ENCODE measurements around the gene TRA2B.
"Not testable (repeated sequence)": the region's sequence is repeated elsewhere in the genome, so short reads cannot be mapped to it uniquely, and the experiment has no call there.

Gene TRA2B

DNA sequence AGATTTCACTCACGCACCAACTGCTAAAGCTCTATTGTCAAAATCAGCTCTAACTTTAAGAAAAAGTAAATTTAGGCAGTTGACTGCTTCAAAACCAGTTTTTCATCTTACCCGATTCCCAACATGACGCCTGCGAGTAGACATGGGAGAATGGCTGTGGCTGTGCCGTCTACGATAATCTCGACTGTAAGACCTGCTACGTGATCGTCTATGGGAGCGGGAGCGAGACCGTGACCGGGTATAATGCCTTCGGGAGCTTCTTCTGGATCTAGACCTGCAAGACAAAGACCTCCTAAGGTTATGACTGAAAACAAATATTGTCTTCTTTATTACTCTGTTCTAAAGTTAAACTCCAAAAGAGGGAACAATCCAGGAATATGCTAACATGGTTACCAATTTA is 12.5 kb downstream of the TRA2B start:
- no peak for DNase-seq

DNA sequence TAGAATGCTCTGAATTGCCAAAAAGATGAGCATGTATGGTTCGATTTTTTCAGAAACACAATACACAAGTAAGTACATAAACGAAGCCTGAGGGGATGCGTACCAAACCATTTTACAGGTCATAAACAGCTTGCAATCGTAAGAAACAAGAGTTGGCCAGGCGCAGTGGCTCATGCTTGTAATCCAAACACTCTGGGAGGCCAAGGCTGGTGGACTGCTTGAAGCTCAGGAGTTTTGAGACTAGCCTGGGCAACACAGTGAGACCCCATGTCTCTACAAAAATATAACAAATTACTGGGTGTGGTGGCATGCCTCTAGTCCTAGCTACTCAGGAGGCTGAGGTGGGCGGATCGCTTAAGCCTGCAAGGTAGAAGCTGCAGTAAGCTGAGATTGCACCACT is 13.4 kb downstream of the TRA2B start:
- no peak for DNase-seq

DNA sequence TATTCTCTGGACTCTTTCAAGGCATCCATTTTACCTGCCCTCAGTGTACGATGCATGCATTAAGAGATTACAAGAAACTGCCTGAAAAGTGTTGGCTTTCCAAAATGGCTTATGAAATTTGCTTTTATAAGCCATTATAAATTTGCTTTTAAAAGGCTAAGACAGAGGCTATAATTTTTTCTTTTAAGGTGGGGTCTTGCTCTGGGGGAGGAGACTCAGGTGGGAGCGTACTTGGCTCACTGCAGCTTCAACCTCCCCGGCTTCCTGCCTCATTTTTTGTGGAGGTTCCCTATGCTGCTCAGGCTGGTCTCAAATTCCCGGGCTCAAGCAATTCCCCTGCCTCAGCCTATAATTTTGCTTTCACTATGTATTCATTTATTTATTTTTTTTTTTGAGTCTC is 17.6 kb downstream of the TRA2B start:
- no peak for DNase-seq

DNA sequence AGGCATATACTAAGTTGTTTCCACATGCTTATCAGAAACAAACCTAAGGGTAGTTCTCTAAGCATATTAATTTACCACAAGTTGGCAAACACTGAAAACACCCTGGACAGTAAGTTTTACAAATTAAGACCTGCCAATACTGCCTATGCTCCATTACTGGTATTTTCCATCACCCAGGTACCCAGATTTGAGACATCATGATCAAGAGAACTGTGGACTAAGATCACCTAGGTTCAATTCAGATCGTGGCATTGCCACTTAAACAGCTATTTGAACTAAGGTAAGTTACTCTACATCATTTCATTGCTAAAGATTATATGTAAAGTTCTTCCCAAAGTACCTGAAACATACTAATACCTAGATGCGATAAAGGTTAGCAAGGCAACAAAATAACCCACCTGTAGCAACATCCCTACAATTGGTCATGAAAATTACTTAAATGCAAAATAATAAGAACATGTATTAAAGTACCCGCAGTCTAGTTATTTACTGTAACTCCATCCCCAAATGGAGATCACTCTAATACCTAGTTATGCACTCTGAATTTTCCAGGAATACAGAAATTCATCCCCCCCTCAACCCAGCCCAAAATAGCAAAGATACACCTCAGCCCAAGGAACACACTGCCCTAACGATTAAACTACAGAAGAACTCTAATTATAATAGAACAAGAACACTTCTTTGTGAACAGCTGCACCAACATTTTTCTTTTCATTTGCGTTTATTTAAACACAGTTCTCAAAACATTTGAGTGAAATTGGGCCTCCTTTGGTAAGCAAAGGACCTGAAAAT is 21.6 kb downstream of the TRA2B start:
- DNase-seq: no peak

DNA sequence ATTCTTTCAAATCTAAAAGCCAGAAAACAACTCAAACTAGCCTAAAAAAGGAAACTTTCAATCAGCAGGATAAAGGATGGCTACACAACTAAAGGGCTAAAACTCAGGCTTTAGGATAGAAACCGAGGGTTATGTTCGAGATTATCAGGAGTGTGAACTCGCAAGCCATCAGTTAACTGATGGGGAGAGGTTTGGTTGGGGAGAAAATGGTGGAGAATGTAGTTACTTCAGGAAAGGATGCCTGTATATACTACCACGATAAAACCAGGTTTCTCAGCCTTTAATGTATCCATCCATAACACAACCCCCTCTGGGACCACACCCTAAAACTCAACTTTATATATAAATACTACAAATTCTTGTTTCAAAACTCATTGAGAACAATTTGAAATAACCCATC is 22.2 kb downstream of the TRA2B start:
- no peak for DNase-seq

DNA sequence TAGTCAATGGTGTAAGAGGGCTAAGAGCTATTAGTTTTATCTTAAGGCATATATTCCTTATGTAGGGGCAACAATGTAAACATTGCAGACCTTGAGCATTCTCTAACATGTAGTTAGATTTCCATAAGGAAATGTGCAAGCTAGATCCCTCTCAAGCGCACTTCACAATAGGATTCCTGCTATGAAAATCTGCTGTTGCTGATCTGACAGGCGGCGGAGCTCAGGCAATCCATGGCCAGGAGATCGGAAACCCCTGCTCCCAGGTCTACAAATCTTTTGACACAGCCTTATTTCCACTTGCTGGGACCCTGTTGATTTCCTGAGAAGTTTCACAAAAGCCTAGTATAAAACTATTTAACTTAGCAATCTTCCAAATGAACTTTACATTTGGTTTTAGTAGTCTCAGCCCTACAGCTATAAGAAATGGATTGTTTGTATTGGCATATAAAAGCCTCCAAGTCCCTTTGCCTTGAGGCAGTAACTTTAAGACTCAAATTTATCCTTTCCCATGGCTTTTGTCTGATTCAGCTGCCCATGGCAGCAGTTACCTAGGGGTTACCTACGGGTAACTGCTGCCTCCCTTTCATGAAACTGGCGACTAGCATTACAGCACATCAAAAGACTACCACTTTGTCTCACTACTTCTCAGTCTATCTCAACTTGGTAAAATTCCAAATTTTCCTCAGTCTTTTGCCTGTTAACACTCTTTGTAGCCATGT is 22.7 kb downstream of the TRA2B start:
- DNase-seq: no peak

DNA sequence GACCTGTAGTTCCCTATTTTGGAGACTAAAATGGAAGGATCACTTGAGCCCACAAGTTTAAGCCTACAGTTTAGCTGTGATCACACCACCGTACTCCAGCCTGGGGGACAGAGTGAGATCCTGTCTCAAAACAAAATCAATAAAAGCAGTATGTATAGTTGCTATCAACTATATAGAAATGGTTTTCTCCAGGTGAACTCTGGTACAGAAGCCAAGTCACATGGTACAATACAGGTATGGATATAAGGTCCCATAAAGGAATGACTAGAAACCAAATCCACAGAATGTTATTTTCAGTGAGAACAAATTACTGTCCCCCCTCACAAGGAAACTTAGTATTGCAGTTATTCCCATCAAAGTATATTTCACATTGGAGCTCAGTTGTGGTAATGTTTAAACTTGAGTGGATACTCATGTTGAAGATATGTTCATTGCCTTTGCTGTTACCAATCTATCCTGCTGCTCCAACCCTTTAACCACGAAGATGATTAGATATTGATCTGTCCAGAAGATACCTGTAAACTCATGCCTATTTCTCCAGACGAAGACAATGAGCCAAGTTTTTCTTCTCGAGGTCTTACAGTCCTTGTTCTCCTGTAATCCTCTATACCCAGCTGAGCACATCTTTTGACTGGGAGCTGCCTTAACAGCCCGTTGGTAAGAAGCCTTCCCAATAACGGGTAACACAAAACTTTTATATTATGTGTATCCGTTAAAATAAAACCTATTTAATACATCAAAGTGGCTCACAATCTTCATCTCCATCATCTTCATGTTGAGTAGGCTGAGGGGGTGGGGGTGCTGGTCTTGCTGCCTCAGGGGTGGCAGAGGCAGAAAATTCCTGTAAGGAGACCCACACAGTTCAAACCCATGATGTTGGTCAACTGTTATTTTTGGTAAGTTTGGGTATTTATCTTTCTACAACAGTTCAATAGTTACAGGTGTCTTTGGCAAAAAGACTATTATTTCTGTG is 24.6 kb downstream of the TRA2B start:
- DNase-seq: no peak

DNA sequence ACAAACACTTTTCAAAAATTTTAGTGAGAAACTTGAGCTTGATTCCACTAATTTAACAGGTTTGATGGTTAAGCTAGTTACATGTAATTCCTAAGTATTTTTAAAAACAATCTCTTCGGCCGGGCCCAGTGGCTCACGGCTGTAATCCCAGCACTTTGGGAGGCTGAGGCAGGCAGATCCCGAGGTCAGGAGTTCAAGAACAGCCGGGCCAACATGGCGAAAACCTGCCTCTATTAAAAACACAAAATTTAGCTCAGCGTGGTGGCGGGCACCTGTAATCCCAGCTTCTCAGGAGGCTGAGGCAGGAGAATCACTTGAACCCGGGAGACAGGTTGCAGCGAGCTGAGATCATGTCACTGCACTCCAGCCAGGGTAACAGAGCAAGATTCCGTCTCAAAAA is 25.3 kb downstream of the TRA2B start:
- no peak for DNase-seq

DNA sequence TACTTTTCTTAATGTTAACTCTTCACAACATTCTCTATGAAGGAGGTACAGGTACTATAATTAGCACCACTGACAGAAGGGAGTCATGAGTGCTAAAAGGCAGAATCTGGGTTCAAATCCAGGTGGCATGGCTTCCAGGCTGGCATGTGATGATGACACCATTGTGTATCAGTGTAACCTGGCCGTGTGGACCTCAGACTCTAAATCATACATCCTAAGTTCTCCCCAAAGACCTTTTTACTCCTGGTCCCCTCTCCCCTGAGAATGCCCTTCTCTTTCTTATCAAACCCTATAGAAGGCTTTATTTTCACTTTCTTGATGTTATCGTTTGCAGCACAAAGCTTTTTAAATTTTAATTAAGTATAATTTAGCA is 26.8 kb downstream of the TRA2B start:
- DNase-seq: not testable (repeated sequence)

DNA sequence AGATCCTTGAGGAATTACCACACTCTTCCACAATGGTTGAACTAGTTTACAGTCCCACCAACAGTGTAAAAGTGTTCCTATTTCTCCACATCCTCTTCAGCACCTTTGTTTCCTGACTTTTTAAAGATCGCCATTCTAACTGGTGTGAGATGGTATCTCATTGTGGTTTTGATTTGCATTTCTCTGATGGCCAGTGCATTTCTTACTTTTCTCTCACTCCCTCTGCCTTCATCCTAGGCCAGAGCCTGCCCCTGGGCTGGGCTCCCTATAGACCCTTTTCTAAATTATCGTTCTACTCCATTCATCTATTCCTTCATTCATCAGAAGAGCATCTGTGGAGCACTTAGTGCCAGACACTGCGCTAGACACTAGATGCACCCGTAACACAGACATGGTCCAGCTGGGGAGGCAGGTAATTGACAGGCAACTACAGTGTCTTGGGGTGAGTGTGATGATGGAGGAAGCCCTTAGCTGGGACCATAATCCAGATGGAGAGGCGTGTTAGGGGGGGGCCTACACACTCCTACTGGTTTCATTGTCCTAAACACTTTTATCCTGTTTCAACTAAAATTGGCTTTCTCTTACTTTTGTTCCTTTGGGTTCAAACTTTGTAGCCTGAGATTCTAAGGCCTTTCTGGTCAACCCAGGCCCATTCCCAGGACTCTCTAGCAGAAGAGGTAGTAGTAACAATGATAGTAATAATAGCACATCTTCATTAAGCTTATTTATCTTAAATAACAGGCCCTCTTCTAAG is 27.3 kb downstream of the TRA2B start:
- DNase-seq: not testable (repeated sequence)

DNA sequence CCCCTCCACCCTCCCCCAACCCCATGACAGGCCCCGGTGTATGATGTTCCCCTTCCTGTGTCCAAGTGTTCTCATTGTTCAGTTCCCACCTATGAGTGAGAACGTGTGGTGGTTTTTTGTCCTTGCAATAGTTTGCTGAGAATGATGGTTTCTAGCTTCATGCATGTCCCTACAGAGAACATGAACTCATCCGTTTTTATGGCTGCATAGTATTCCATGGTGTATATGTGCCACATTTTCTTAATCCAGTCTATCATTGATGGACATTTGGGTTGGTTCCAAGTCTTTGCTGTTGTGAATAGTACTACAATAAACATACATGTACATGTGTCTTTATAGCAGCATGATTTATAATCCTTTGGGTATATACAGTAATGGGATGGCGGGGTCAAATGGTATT is 27.9 kb downstream of the TRA2B start:
- DNase-seq: not testable (repeated sequence)

DNA sequence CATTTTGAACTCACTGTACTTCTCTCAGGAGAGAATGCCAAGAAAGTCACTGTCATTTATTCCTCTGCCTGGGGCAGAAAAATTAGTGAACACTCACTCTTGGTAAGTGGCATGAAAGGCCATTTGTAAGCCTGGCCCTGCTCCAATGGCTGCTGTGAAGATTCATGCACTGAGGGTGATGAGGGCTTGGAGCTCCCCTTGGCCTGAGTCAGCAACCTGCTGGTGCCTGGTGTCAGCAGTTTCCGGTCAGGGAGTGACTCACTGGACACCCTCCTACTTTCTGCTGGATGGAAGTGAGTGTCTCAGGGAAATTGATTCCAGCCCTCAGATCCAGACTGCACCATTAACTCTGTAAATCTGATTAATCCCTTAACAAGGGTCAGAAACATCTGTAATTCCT is 37.6 kb downstream of the TRA2B start:
- DNase-seq: no peak

DNA sequence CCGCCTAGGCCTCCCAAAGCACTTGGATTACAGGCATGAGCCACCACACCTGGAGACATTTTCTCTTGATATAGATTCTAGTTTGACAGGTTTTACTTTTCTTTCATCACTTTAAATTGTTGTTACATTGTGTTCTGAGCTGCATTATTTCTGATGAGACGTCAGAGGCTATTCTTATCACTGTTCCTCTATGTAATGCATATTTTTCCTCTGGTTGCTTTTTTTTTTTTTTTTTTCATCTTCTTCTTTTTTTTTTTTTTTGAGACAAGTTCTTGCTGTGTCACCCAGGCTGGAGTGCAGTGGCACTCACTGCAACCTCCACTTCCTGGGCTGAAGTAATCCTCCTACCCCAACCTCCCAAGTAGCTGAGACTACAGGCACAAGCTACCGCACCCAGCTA is 41.2 kb downstream of the TRA2B start:
- no peak for DNase-seq

DNA sequence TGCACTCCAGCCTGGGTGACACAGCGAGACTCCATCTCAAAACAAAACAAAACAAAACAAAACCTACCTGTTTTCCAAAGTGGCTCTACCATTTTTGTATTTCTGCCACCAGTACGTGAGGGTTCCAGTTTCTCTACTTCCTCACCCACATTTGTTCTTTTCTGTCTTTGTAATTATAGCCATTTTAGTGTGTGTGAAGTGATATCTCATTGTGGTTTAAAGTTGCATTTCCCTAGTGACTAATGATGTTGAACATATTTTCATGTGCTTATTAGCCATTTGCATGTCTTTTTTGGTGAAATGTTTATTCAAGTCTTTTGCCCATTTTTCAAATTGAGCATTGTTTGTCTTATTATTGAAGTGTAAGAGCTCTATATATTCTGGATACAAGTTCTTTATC is 50.7 kb downstream of the TRA2B start:
- DNase-seq: no peak

DNA sequence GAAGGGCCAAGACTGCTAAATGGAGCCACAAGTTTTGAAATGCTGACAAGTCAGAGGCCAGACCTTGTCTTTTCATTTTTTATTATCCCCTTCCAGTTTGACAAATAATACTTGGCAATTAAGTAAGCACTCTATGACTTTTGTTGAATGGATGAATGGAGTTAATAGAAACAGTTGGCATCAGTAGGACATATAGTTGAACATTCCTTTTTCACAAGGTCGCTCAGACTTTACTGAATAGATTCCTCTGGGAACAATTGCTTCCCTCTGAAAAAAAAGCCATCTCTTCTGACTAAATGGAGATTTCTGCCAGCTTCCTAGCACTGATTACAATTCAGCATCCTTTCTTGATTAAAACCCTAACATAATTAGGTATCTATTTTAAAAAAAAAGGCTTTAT is 53.2 kb downstream of the TRA2B start:
- DNase-seq: no peak

DNA sequence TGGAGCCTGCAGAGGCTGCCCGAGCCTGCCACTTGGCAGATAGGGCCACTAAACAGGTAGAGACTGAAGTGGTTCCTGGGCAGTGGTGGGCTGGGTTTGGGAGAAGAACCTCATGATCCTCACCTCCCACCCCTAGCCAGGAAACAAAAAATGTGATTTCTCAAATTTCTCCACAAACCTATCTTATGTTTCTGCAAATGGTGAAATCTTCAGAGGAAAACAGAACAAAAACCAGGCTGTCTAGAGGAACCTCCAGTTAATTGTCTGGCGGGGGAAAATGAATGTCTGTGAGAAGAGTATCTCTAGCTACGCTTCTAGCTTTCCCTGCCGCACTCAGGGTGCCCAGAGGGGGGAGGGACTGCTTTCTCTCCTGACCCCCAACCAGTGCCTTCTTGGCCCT is 55.9 kb downstream of the TRA2B start:
- DNase-seq: no peak

DNA sequence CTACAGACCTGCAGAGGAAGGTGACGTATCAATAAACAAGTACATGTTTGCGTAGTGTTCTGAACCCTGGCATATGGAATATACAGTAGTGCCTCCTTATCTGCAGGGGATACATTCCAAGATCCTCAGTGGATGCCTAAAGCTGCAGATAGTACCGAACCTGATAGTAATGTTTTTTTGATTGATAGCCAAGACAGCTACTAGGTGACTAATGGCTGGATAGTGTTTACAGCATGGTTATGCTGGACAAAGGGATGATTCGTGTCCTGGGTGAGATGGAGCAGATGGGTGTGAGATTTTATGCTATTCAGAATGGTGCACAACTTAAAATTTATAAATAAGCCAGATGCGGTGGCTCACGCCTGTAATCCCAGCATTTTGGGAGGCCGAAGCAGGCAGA is 57.2 kb downstream of the TRA2B start:
- DNase-seq: no peak

DNA sequence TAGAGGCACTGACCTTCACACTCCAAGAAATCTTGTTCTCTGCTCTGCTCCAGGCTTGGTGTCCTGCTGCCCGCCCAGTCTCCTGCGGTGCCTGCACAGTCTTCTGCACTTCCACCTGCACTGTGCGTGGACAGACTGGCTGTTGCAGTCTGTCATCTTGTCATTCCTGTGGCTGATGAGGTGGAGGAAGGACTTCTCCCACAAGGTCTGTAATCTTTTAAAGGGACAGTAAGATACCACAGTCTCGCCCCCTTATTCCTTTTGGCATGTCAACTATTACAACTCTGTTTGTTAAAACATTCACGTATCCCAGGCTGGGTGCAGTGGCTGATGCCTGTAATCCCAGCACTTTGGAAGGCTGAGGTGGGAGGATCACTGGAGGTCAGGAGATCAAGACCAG is 58.9 kb downstream of the TRA2B start:
- DNase-seq: no peak

DNA sequence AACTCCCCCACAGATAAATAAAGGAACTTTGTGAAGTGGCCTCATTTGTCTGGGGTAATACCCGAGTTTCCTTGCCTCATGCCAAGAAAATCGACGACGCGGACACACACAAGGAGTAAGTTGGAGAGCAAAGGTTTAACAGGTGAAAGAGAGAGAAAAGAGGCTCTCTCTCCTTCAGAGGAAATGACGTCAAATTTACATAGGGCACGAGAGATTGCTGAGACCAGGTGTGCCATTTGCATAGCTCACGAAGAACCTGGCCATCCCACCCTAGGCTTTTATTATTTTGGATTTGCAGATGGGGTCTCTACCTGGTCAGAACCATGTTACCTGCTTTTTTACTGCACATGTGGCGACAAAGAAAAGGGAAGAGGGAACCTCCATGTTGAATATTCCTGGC is 63.7 kb downstream of the TRA2B start:
- no peak for DNase-seq

DNA sequence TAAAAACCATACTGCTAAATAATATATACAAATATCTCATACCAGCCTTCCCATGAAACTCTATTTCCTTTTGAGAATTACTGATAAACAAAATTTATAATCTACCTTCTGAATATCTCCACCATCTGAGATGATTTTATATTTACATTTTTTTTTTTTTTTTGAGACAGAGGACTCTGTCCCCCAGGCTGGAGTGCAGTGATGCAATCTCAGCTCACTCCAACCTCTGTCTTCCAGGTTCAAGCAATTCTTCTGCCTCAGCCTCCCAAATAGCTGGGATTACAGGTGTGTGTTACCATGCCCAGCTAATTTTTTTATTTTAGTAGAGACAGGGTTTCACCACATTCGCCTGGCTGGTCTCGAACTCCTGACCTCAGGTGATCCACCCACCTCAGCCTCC is 70.2 kb downstream of the TRA2B start:
- no peak for DNase-seq

DNA sequence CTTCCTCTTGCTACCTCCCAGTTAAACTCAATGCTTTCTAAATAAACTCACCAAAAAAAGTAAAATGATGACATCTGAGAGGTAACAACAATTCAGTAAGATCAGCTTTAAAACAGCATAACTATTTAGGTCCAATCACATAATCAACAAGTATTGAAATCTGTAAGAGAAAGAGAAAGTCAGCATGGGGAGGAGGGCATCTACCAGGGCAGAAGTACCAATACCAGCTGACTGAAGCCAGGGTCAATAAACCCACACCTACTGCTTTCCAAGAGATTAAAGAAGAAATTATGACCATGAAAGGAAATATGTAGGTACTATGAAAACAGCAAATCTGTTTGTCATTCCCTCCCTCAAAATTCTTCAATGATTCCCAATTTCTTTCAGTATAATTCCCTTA is 70.8 kb downstream of the TRA2B start:
- DNase-seq: no peak

DNA sequence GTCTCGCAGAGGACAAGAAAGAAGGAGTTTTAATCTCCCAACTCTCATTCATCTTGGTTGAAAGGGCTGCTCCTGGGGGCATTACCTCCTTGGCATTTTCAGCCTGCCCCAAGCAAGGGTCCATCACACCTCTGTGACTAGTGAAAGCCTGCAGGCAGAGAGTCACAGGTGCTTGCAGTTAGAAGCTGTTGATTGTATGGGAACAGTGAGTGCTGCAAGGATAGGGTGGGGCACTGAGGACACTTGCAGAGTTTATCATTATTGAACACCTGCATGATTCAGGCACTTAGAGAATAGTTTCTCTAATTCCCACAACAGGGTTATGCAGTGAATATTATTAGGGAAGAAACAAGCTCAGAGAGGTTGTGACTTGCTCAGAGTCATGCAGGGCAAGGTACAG is 71.3 kb downstream of the TRA2B start:
- no peak for DNase-seq
